NCI-H1930 (cell line): ENCODE measurements around the gene TSHZ3.

Source experiments
- DNase-seq, 2 experiments: peaks; one replicate each; lab custom pipeline; 2025; lab: John Stamatoyannopoulos, UW

TSHZ3 gene

GRCh38 chr19:31261019-31261602 is 88.1 kb downstream of the TSHZ3 start:
- DNase-seq = no peak

GRCh38 chr19:31260171-31260933 is 88.9 kb downstream of the TSHZ3 start:
- no peak for DNase-seq

GRCh38 chr19:31258211-31259052 is 90.8 kb downstream of the TSHZ3 start:
- no peak for DNase-seq

- DNase-seq = no peak
Measured at GRCh38 chr19:31257426-31258130, 91.7 kb downstream of the TSHZ3 start.

- no peak for DNase-seq
Measured at GRCh38 chr19:31257025-31257424, 92.2 kb downstream of the TSHZ3 start.

GRCh38 chr19:31256593-31256960 is 92.7 kb downstream of the TSHZ3 start:
- DNase-seq = no peak

- DNase-seq = no peak
Measured at GRCh38 chr19:31255831-31256592, 93.2 kb downstream of the TSHZ3 start.

GRCh38 chr19:31255174-31255799 is 93.9 kb downstream of the TSHZ3 start:
- DNase-seq = no peak

GRCh38 chr19:31254611-31255010 is 94.6 kb downstream of the TSHZ3 start:
- DNase-seq = no peak

- no peak for DNase-seq
Measured at GRCh38 chr19:31254180-31254551, 95.1 kb downstream of the TSHZ3 start.

GRCh38 chr19:31253526-31254179 is 95.6 kb downstream of the TSHZ3 start:
- no peak for DNase-seq

- no peak for DNase-seq
Measured at GRCh38 chr19:31252441-31252840, 96.8 kb downstream of the TSHZ3 start.

- no peak for DNase-seq
Measured at GRCh38 chr19:31249217-31249616, 100.0 kb downstream of the TSHZ3 start.

GRCh38 chr19:31235806-31236205 is 113.4 kb downstream of the TSHZ3 start:
- DNase-seq = no peak

GRCh38 chr19:31233295-31233800 is 115.9 kb downstream of the TSHZ3 start:
- DNase-seq = no peak

GRCh38 chr19:31232871-31233270 is 116.4 kb downstream of the TSHZ3 start:
- no peak for DNase-seq

GRCh38 chr19:31232180-31232579 is 117.1 kb downstream of the TSHZ3 start:
- DNase-seq = no peak

- DNase-seq = no peak
Measured at GRCh38 chr19:31231237-31231636, 118.0 kb downstream of the TSHZ3 start.

GRCh38 chr19:31226151-31226935 is 122.9 kb downstream of the TSHZ3 start:
- no peak for DNase-seq
